GM15510 (cell line): ENCODE data around the gene PRXL2B.

Experiments used
- POLR2A ChIP-seq: IDR thresholded peaks from 3 replicates; pipeline ENCODE4 v1.6.1; 2011; ENCODE audit warnings: borderline replicate concordance; ENCODE audit not compliant: insufficient read length; ENCODE audit errors: extremely low read depth

PRXL2B gene

GRCh38 chr1:2638466-2639115 lies 52.0 kb downstream of the PRXL2B start:
- no peak for TF ChIP-seq POLR2A

GRCh38 chr1:2639203-2639602 lies 52.6 kb downstream of the PRXL2B start:
- no peak for TF ChIP-seq POLR2A

DNA sequence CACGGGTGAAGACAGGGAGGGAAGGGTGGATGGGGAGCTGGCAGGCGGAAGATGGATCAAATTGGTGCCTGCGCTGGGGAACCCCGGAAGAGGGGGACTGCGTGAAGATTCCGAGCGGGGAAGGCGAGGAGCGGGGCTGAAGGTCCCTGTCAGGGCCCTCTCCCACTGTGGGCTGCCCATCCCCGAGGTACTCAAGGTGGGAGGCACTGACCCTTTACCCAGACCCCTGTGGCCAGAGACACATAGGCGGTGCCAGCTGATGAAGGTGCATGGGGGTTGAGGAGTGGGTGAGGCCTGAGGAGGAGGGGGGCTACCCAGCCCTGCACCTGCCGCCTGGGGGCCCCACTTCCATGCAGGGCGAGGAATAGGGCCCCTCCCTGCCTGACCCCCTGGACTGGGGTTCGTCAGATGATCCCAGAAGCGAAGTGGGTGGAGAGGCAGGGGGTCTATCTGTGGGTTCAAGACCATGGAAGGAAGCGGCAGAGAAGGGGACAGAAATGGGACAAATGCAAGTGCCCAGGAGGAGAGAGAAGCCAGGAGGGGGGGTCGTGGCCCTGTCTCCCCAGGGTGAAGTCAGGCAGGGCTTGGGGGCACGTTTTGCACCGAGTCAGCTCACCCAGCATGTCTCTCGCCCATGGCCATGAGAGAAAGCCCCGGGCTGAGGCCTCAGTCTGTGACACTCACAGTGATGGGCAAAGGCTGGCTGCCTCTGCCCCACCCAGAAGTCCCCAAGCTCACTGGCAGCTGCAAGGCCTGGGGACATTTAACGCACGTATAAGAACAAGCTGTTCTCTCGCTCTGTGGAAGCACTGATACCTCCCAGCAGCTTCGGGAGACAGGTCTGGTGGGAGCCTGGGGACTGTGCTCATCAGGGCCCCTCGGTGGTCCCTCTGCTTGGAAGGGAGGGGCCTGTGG lies 53.3 kb downstream of the PRXL2B start:
- TF ChIP-seq POLR2A = no peak

- TF ChIP-seq POLR2A = no peak
Observed at GRCh38 chr1:2640626-2641025, 54.0 kb downstream of the PRXL2B start.
